Upper lobe of left lung (tissue), 4 donors: ENCODE data around the gene PRCD.

Experiments
- EP300 ChIP-seq, 4 donors: sonication (generic); formaldehyde crosslinking; IDR thresholded peaks; one replicate each; pipeline ENCODE4 v1.5.1; 2017; ENCODE audit warnings: antibody characterized with exemption in 4 of 4, control low read depth in 2 of 4
- POLR2A ChIP-seq, 4 donors: fragments of 450-650 bp; IDR thresholded peaks; one replicate each; pipeline ENCODE4 v1.5.1; 2016 to 2017; ENCODE audit warnings: antibody characterized with exemption in 4 of 4, mild to moderate bottlenecking in 2 of 4
- TF ChIP-seq, protein P1 (sequence below), 6 experiments: fragments of 450-650 bp in 4 of 6; fragments of 200-600 bp in 2 of 6; sonication (generic) in 2 of 6; IDR thresholded peaks; one replicate each; pipeline ENCODE4 v1.5.1; 2016 to 2019; ENCODE audit warnings: antibody characterized with exemption in 6 of 6

DNA sequence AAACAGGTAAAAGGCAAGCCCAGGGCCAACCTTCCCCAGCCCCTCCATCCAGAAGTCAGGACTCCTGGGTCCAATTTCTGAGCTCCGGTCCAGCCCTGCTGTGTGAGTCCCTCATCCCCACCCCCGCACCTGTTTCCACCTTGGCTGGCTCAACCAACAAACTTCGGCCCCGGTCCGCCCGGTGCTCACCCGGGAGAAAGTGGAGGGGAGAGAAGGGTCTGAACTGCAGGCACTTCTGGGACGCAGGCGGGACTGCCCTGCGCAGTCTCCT lies 39.2 kb upstream of the PRCD start:
- no peak for TF ChIP-seq POLR2A (IDR thresholded peaks at IDR 0.05)
- TF ChIP-seq, protein P1, sequence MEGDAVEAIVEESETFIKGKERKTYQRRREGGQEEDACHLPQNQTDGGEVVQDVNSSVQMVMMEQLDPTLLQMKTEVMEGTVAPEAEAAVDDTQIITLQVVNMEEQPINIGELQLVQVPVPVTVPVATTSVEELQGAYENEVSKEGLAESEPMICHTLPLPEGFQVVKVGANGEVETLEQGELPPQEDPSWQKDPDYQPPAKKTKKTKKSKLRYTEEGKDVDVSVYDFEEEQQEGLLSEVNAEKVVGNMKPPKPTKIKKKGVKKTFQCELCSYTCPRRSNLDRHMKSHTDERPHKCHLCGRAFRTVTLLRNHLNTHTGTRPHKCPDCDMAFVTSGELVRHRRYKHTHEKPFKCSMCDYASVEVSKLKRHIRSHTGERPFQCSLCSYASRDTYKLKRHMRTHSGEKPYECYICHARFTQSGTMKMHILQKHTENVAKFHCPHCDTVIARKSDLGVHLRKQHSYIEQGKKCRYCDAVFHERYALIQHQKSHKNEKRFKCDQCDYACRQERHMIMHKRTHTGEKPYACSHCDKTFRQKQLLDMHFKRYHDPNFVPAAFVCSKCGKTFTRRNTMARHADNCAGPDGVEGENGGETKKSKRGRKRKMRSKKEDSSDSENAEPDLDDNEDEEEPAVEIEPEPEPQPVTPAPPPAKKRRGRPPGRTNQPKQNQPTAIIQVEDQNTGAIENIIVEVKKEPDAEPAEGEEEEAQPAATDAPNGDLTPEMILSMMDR (IDR thresholded peaks at IDR 0.05): no peak
- TF ChIP-seq EP300 (IDR thresholded peaks at IDR 0.05): no peak
